Measurements from ENCODE around the gene MCF2L. TPM values are rescaled to one million over a fixed set of nuclear protein-coding genes. Genes with fewer than 3 reads are reported as not detected.

MCF2L gene
- total RNA-seq, 4 donors from 2014 or later = 18.4 to 173 (median 57.6) TPM

GRCh38 chr13:112957295-112957677 lies 11.7 kb upstream of the MCF2L start:
- no peak for TF ChIP-seq CTCF (IDR thresholded peaks at IDR 0.05; ENCODE audit: low read depth)

GRCh38 chr13:112958127-112958989 lies 10.7 kb upstream of the MCF2L start:
- no peak for TF ChIP-seq CTCF (IDR thresholded peaks at IDR 0.05; ENCODE audit: low read depth)

GRCh38 chr13:112959206-112959605 lies 9.8 kb upstream of the MCF2L start:
- TF ChIP-seq CTCF (IDR thresholded peaks at IDR 0.05; ENCODE audit: low read depth) = no peak

GRCh38 chr13:112959701-112960542 lies 9.1 kb upstream of the MCF2L start:
- TF ChIP-seq CTCF (IDR thresholded peaks at IDR 0.05; ENCODE audit: low read depth) = no peak

- no peak for TF ChIP-seq CTCF (IDR thresholded peaks at IDR 0.05; ENCODE audit: low read depth)
These were observed 8.3 kb upstream of the MCF2L start for GRCh38 chr13:112960706-112961105.

- TF ChIP-seq CTCF (IDR thresholded peaks at IDR 0.05; ENCODE audit: low read depth) = no peak
These were observed 7.3 kb upstream of the MCF2L start for GRCh38 chr13:112961457-112962369.
